Lower leg skin (tissue), 4 donors: ENCODE measurements around the gene KRTAP12-4. TPM values are rescaled to one million over a fixed set of nuclear protein-coding genes. Genes with fewer than 3 reads are reported as not detected.
"Not testable (repeated sequence)": the region's sequence is repeated elsewhere in the genome, so short reads cannot be mapped to it uniquely, and the experiment has no call there.

Experiments
- DNase-seq, 2 donors: peaks; one replicate each; pipeline ENCODE4 v3.0.0-alpha.2; 2019; ENCODE audit warnings: low spot score in 2 of 2
- H3K4me3 ChIP-seq: fragments of 200-600 bp; sonication (generic); 2 replicates; pipeline ENCODE4 v1.5.1; 2017; ENCODE audit warnings: mild to moderate bottlenecking, low read depth; ENCODE audit not compliant: poor library complexity, severe bottlenecking
- CTCF ChIP-seq, 3 donors: fragments of 450-650 bp; IDR thresholded peaks; one replicate each; pipeline ENCODE4 v1.5.1; 2016; ENCODE audit warnings: antibody characterized with exemption in 3 of 3, mild to moderate bottlenecking in 3 of 3, moderate library complexity in 2 of 3
- POLR2A ChIP-seq, 2 donors: fragments of 450-650 bp; IDR thresholded peaks; one replicate each; pipeline ENCODE4 v1.6.1; 2016 to 2017; ENCODE audit warnings: antibody characterized with exemption in 2 of 2, mild to moderate bottlenecking in 1 of 2, moderate library complexity in 1 of 2
- WGBS, 2 donors: methylation state at CpG; one replicate each; pipeline ENCODE4 v1.1.5; 2018; 5-methylcytosine and 5-hydroxymethylcytosine counted together
- intact Hi-C: fragments of 100-400 bp; cut with DNase I; formaldehyde crosslinking; loops from one replicate; pipeline ENCODE4 v1.15.0; 2023; ENCODE audit warnings: low total_unique reads
- total RNA-seq, 4 donors: library from RNA; depleted of rRNA; stranded (reverse); fragments of >200 nt; gene quantifications; one replicate each; pipeline ENCODE4 v1.1.0, GENCODE V29; 2016

KRTAP12-4 gene
- total RNA-seq, 4 donors from 2014 or later: not detected

GRCh38 chr21:44670642-44671432 is 16.4 kb upstream of the KRTAP12-4 start:
- WGBS, 2 donors: 84 to 91% methylated on average over 3 of the region's 3 CpGs
- DNase-seq: peak in 1 of 2 donors; percentile 53
- no peak overlapping the region for H3K4me3 ChIP-seq
- intact Hi-C loops: no loop called here
- TF ChIP-seq POLR2A (IDR thresholded peaks at IDR 0.05) (no peak), CTCF (IDR thresholded peaks at IDR 0.05) (no peak)

DNA sequence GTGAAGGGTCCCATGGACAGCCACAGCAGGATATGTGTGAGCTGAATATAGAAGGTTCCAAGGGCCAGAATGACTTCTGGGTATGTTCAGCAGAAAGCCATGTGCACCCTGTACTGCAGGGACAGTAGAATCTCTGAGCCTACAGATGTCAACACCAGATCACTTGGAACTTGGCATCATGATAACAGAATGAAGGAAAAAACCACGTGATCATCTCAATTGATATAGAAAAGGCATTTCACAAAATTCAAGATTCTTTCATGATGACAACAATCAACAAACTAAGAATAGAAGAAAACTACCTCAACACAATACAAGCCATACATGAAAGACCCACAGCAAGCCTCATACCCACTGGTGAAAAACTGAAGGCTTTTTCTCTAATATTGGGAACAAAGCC is 13.2 kb upstream of the KRTAP12-4 start:
- 67 to 72% methylated on average over 1 of the region's 1 CpG for WGBS, 2 donors
- no peak overlapping the region for H3K4me3 ChIP-seq
- TF ChIP-seq POLR2A (IDR thresholded peaks at IDR 0.05): no peak
- TF ChIP-seq CTCF (IDR thresholded peaks at IDR 0.05): no peak
- DNase-seq: no peak
- intact Hi-C loops: no loop called here

- no peak within 1 kb of the TSS for H3K4me3 ChIP-seq
- DNase-seq: peak in 1 of 2 donors; percentile 60
- TF ChIP-seq CTCF (IDR thresholded peaks at IDR 0.05) (no peak), POLR2A (IDR thresholded peaks at IDR 0.05) (no peak)
- intact Hi-C loops: no loop called here
- 49 to 64% methylated on average over 14 of the region's 19 CpGs for WGBS, 2 donors
These were observed 12.2 kb upstream of the KRTAP12-4 start, which contains the start of gene KRTAP12-2 for GRCh38 chr21:44666401-44667320. TSS of gene KRTAP12-2 (minus strand) at chr21:44666927. CDS start at chr21:44666886, 41 bp downstream.

- no peak overlapping the region for H3K4me3 ChIP-seq
- TF ChIP-seq POLR2A (IDR thresholded peaks at IDR 0.05) (no peak), CTCF (IDR thresholded peaks at IDR 0.05) (no peak)
- 81 to 89% methylated on average over 5 of the region's 5 CpGs for WGBS, 2 donors
- peak in 1 of 2 donors; percentile 60 for DNase-seq
- intact Hi-C loops: no loop called here
These were observed 10.2 kb upstream of the KRTAP12-4 start for GRCh38 chr21:44664691-44665090.

DNA sequence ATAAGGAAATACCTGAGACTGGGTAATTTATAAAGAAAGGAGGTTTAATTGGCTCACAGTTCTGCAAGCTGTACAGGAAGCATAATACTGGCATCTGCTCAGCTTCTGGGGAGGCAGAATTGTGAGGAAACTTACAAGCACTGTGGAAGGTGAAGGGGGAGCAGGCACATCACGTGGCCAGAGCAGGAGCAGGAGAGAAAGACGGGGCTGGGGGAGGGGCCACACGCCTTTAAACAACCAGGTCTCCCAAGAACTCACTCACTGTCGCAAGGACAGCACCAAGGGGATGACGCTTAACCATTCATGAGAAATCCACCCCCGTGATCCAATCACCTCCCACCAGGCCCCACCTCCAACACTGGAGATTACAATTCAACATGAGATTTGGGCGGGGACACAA is 7.1 kb upstream of the KRTAP12-4 start:
- WGBS, 2 donors: 73 to 76% methylated on average over 7 of the region's 7 CpGs
- peak in 1 of 2 donors; percentile 9 for DNase-seq
- intact Hi-C loops, H3K4me3 ChIP-seq: not testable (repeated sequence)
